K562 (cell line): Measurements from ENCODE around the gene WDFY2. TPM values are rescaled to one million over a fixed set of nuclear protein-coding genes. Genes with fewer than 3 reads are reported as not detected.

Experiments used
- ATAC-seq: fragments of 200-7000 bp; cut with Tn5 transposase; 3 replicates; pipeline ENCODE4 v1.9.1; 2020; ENCODE audit warnings: moderate library complexity
- BruUV-seq: library from RNA; stranded (reverse); fragments of 400-500 nt; replicated peaks from 2 replicates; lab custom pipeline; 2021; lab: Mats Ljungman, UMichigan
- CTCF ChIA-PET: fragments of 300-600 bp; formaldehyde crosslinking; extraction: SDS; loops from one replicate; lab custom pipeline; 2021; ENCODE audit warnings: low intra/inter-chr PET ratio; lab: Yijun Ruan, JAX
- POLR2A ChIA-PET: fragments of 300-600, 350-650 bp; sonication (Branson Sonifier 250); formaldehyde crosslinking; extraction: SDS; loops from one replicate; lab custom pipeline; 2021; ENCODE audit warnings: antibody characterized with exemption, inconsistent platforms; lab: Yijun Ruan, JAX
- DNase-seq, 4 experiments: peaks; one replicate each; pipeline versions ENCODE4 v3.0.0 to v3.0.0-alpha.2; 2011 to 2018; ENCODE audit warnings: low spot score in 3 of 4, mixed read lengths in 3 of 4; ENCODE audit errors: extremely low read depth in 1 of 4
- FAIRE-seq: peaks from 2 replicates; lab custom pipeline; 2011; peaks lifted over from hg19 to GRCh38; lab: Jason Lieb, UNC
- H2AFZ ChIP-seq: 2 replicates; pipeline ENCODE4 v1.6.0; 2011; ENCODE audit warnings: low read depth, low read length, control low read depth, inconsistent platforms
- H3K27ac ChIP-seq: fragments of 200-600 bp; 3 replicates; pipeline ENCODE4 v1.8.0; 2011; ENCODE audit warnings: low read depth, mild to moderate bottlenecking, control low read depth, inconsistent platforms, low read length, moderate library complexity, mixed read lengths; ENCODE audit errors: extremely low read depth
- H3K27me3 ChIP-seq, 2 experiments: fragments of 300-600 bp in 1 of 2; 2 replicates in 1 of 2; 3 replicates in 1 of 2; pipeline versions ENCODE4 v1.6.0 to v1.8.0; 2011; ENCODE audit warnings: inconsistent platforms in 2 of 2, low read length in 2 of 2, mild to moderate bottlenecking in 1 of 2, mixed read lengths in 1 of 2, moderate library complexity in 1 of 2; ENCODE audit not compliant: control insufficient read depth in 2 of 2, insufficient read depth in 2 of 2
- H3K36me3 ChIP-seq: fragments of 300-600 bp; 3 replicates; pipeline ENCODE4 v1.8.0; 2011; ENCODE audit warnings: mild to moderate bottlenecking, low read length, inconsistent platforms; ENCODE audit not compliant: control insufficient read depth, insufficient read depth
- H3K4me1 ChIP-seq, 2 experiments: fragments of 200-600 bp in 1 of 2; replicated peaks in 1 of 2; 2 replicates in 1 of 2; 3 replicates in 1 of 2; pipeline versions ENCODE4 v1.5.1 to v1.8.0; 2011; ENCODE audit warnings: inconsistent platforms in 2 of 2, low read length in 2 of 2, mild to moderate bottlenecking in 1 of 2, mixed read lengths in 1 of 2, moderate library complexity in 1 of 2; ENCODE audit not compliant: control insufficient read depth in 2 of 2, insufficient read depth in 2 of 2
- H3K4me2 ChIP-seq: 2 replicates; pipeline ENCODE4 v1.6.1; 2011; ENCODE audit warnings: low read length, control low read depth, inconsistent platforms, mixed read lengths; ENCODE audit not compliant: insufficient read depth
- H3K4me3 ChIP-seq: fragments of 200-600 bp; sonication (generic), shearing (Covaris generic); 2 replicates; pipeline ENCODE4 v1.5.1; 2016; ENCODE audit warnings: control low read depth, inconsistent platforms
- H3K79me2 ChIP-seq: fragments of 200-600 bp; 3 replicates; pipeline ENCODE4 v1.8.0; 2011; ENCODE audit warnings: low read length, inconsistent platforms; ENCODE audit not compliant: control insufficient read depth, insufficient read depth
- H3K9ac ChIP-seq, 2 experiments: 2 replicates each; pipeline versions ENCODE4 v1.6.0 to v1.6.1; 2011; ENCODE audit warnings: low read depth in 2 of 2, low read length in 2 of 2, control low read depth in 1 of 2, inconsistent platforms in 1 of 2, mild to moderate bottlenecking in 1 of 2, mixed read lengths in 1 of 2; ENCODE audit not compliant: insufficient read depth in 1 of 2
- H3K9me1 ChIP-seq: one replicate; pipeline ENCODE4 v1.6.0; 2011; ENCODE audit warnings: inconsistent platforms, mild to moderate bottlenecking, low read length, moderate library complexity; ENCODE audit not compliant: control insufficient read depth, insufficient read depth
- H3K9me3 ChIP-seq: replicated peaks from 2 replicates; pipeline ENCODE4 v1.5.1; 2011; ENCODE audit warnings: low read depth, low read length, inconsistent platforms; ENCODE audit not compliant: control insufficient read depth, insufficient read depth
- H4K20me1 ChIP-seq: replicated peaks from 2 replicates; pipeline ENCODE4 v1.6.1; 2011; ENCODE audit warnings: low read length, inconsistent platforms, mixed read lengths; ENCODE audit not compliant: control insufficient read depth, insufficient read depth
- AFF4 ChIP-seq: sonication (generic); formaldehyde crosslinking; IDR thresholded peaks from 2 replicates; pipeline ENCODE4 v1.8.0; 2023; ENCODE audit warnings: mild to moderate bottlenecking, missing genetic modification reagents
- RHOXF2B ChIP-seq: fragments of 250-450 bp; sonication (Bioruptor Pico); conservative IDR thresholded peaks from 2 replicates; pipeline ENCODE4 v1.5.1; 2021
- VEZF1 ChIP-seq: fragments of 200-800 bp; sonication (Bioruptor generic); IDR thresholded peaks from 2 replicates; pipeline ENCODE4 v1.6.1; 2017; ENCODE audit warnings: missing genetic modification characterization, missing compliant biosample characterization
- ZBTB43 ChIP-seq: sonication (generic); formaldehyde crosslinking; IDR thresholded peaks from 2 replicates; pipeline ENCODE4 v1.8.0; 2023; ENCODE audit warnings: mild to moderate bottlenecking, missing genetic modification reagents
- WGBS: fragments of 100-300 bp; shearing (Covaris generic); methylation state at CpG from one replicate; pipeline ENCODE4 v1.1.6; 2016; ENCODE audit warnings: low coverage, mixed read lengths; ENCODE audit not compliant: insufficient coverage; ENCODE audit errors: missing lambda C conversion rate; 5-methylcytosine and 5-hydroxymethylcytosine counted together
- in situ Hi-C: fragments of 300-500 bp; cut with MboI; formaldehyde crosslinking; loops from 4 replicates; pipeline ENCODE4 v1.15.0; 2018; ENCODE audit warnings: inconsistent platforms, mixed read lengths
- intact Hi-C: fragments of 100-400 bp; cut with micrococcal nuclease; formaldehyde crosslinking; loops from 2 replicates; pipeline ENCODE4 v1.14.2; 2022
- polyA plus RNA-seq, 8 experiments: library from polyadenylated mRNA; depleted of rRNA in 4 of 8; stranded (reverse) in 5 of 8; unstranded in 3 of 8; fragments of >200 nt; fragmentation: Nextera tagmentation in 2 of 8; fragmentation: Illumina TruSeq in 1 of 8; extraction: Ambion mirVana in 2 of 8; extraction: Trizol in 1 of 8; gene quantifications; 2 replicates each; pipeline versions ENCODE4 v1.2.1 to v1.2.3, GENCODE V29; 2011 to 2014; ENCODE audit warnings: inconsistent platforms in 1 of 8, missing spikeins in 1 of 8
- total RNA-seq, 7 experiments: library from RNA; depleted of rRNA in 6 of 7; stranded (reverse); fragments of >200 nt in 6 of 7; fragmentation: Illumina TruSeq in 2 of 7; extraction: Trizol in 2 of 7; gene quantifications; 2 replicates each; pipeline versions ENCODE4 v1.2.1 to v1.2.3, GENCODE V29; 2011 to 2021; ENCODE audit warnings: low replicate concordance in 1 of 7

Gene WDFY2
- total and polyA plus RNA-seq, 9 of the 15 experiments (the other 6 are each of a cell fraction or from before 2014, with no cell fraction given): 0.66 to 6.4 (median 4.4) TPM

GRCh38 chr13:51623473-51623872, 39.2 kb downstream of the WDFY2 start (continued):
- no peak for TF ChIP-seq VEZF1 (CRISPR knock-in tag)
- TF ChIP-seq, all 486 proteins: peak for 2

GRCh38 chr13:51624207-51624606, 39.9 kb downstream of the WDFY2 start:
- DNase-seq: no peak
- FAIRE-seq: no peak
- no peak for ATAC-seq
- H3K36me3 ChIP-seq: no peaks in the 10 kb centered on the region
- no peak overlapping the region for H3K9ac ChIP-seq
- no peak for TF ChIP-seq RHOXF2B (CRISPR knock-in tag)
- TF ChIP-seq AFF4 (CRISPR knock-in tag): no peak
- no peak for TF ChIP-seq ZBTB43 (CRISPR knock-in tag)
- no peaks in the 10 kb centered on the region for H3K27me3 ChIP-seq
- WGBS: 0% methylated on average over 1 of the region's 1 CpG
- H3K79me2 ChIP-seq: no peaks in the 10 kb centered on the region
- POLR2A ChIA-PET: no interaction called here
- H3K4me3 ChIP-seq: no peak overlapping the region
- no peak overlapping the region for H3K27ac ChIP-seq
- no peak overlapping the region for H2AFZ ChIP-seq
- in situ Hi-C loops: no loop called here
- no TSS peak for BruUV-seq
- CTCF ChIA-PET: no interaction called here
- no peaks in the 10 kb centered on the region for H3K9me3 ChIP-seq
- H3K9me1 ChIP-seq: no peaks in the 10 kb centered on the region
- peaks cover 4 to 7% of the 10 kb centered on the region in 2 experiments; a peak in 3 of 5 replicates for H3K4me1 ChIP-seq
- no peak overlapping the region for H3K4me2 ChIP-seq
- H4K20me1 ChIP-seq: no peaks in the 10 kb centered on the region
- intact Hi-C loops: no loop called here
